Astrocyte (in vitro differentiated cells and primary cell): Measurements from ENCODE around the gene JAM3.

Experiments used
- EZH2 ChIP-seq: IDR thresholded peaks from 2 replicates; pipeline ENCODE4 v1.6.1; 2012; ENCODE audit warnings: mild to moderate bottlenecking, low read length, inconsistent platforms; ENCODE audit not compliant: insufficient read depth
- TF ChIP-seq, protein P1 (sequence below): IDR thresholded peaks from 2 replicates; pipeline ENCODE4 v1.5.1; 2011; ENCODE audit warnings: low read depth, mild to moderate bottlenecking, inconsistent platforms, low read length, moderate library complexity; ENCODE audit not compliant: insufficient read depth

DNA sequence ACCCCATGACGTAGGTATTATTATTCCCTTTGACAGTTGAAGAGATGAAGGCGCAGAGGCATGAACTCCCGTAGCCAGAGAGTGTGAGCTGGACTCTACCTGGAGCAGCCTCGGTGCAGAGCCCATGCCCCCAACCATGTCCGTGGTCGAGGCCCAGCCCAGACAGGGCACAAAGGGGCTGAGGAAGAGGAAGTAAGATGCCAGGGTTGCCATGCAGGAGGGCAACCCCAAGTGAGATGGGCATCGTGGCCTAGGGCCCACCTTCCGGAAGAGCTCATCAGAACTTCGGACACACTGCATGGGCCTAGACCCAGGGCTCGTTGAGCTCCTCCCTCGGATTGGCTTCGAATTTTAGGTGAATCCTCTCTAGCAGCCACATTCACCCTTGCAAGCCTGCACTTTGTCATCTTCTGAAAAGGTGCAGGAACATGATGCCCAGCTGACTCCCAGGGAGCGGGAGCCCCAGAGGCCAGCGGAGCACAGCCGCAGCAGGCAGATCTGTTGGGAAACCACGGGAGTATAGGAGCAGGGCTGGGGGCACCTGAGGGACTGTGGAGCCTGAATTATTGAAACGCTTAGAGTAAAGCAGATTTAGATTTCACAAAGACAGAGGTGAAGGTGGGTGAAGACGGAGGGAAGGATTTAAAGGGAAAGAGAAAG, 29.0 kb upstream of the JAM3 start:
- TF ChIP-seq, protein P1, sequence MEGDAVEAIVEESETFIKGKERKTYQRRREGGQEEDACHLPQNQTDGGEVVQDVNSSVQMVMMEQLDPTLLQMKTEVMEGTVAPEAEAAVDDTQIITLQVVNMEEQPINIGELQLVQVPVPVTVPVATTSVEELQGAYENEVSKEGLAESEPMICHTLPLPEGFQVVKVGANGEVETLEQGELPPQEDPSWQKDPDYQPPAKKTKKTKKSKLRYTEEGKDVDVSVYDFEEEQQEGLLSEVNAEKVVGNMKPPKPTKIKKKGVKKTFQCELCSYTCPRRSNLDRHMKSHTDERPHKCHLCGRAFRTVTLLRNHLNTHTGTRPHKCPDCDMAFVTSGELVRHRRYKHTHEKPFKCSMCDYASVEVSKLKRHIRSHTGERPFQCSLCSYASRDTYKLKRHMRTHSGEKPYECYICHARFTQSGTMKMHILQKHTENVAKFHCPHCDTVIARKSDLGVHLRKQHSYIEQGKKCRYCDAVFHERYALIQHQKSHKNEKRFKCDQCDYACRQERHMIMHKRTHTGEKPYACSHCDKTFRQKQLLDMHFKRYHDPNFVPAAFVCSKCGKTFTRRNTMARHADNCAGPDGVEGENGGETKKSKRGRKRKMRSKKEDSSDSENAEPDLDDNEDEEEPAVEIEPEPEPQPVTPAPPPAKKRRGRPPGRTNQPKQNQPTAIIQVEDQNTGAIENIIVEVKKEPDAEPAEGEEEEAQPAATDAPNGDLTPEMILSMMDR, result no peak
- no peak for TF ChIP-seq EZH2
